Heart left ventricle (tissue), 16 donors: ENCODE data around the gene RPL3. TPM values are rescaled to one million over a fixed set of nuclear protein-coding genes. Genes with fewer than 3 reads are reported as not detected.

Source experiments
- ATAC-seq, 4 donors: fragments of 200-7000 bp; cut with Tn5 transposase; one replicate each; pipeline ENCODE4 v1.9.1; 2020 to 2022; ENCODE audit warnings: moderate library complexity in 4 of 4, mild to moderate bottlenecking in 3 of 4, moderate number of reproducible peaks in 1 of 4
- DNase-seq, 5 donors: peaks; one replicate each; pipeline ENCODE4 v3.0.0-alpha.2; 2020
- H3K27ac ChIP-seq, 12 donors: fragments of 200-600 bp; sonication (generic) in 4 of 12; one replicate each; pipeline versions ENCODE4 v1.5.0 to v1.8.0; 2016 to 2022; ENCODE audit warnings: mild to moderate bottlenecking in 2 of 12
- H3K27me3 ChIP-seq, 9 donors: fragments of 200-600 bp; sonication (generic) in 2 of 9; one replicate each; pipeline versions ENCODE4 v1.5.1 to v1.8.0; 2016 to 2022; ENCODE audit warnings: mild to moderate bottlenecking in 3 of 9
- H3K36me3 ChIP-seq, 9 donors: fragments of 200-600 bp; sonication (generic) in 2 of 9; one replicate each; pipeline versions ENCODE4 v1.5.0 to v1.8.0; 2018 to 2022; ENCODE audit warnings: mild to moderate bottlenecking in 2 of 9
- H3K4me1 ChIP-seq, 12 donors: fragments of 200-600 bp; sonication (generic) in 4 of 12; one replicate each; pipeline versions ENCODE4 v1.5.0 to v1.8.0; 2016 to 2022; ENCODE audit warnings: mild to moderate bottlenecking in 3 of 12
- H3K4me3 ChIP-seq, 12 donors: fragments of 200-600 bp; sonication (generic) in 4 of 12; one replicate each; pipeline versions ENCODE4 v1.5.0 to v1.8.0; 2017 to 2022; ENCODE audit warnings: mild to moderate bottlenecking in 9 of 12, moderate library complexity in 4 of 12
- H3K9me3 ChIP-seq, 12 donors: fragments of 200-600 bp; sonication (generic) in 4 of 12; one replicate each; pipeline versions ENCODE4 v1.5.0 to v1.8.0; 2016 to 2022; ENCODE audit warnings: mild to moderate bottlenecking in 1 of 12
- POLR2A ChIP-seq, 2 donors: fragments of 450-650 bp; IDR thresholded peaks; one replicate each; pipeline ENCODE4 v1.6.1; 2017; ENCODE audit warnings: antibody characterized with exemption in 2 of 2, mild to moderate bottlenecking in 2 of 2, moderate library complexity in 2 of 2
- WGBS, 4 donors: extraction: QIAGEN DNeasy Blood & Tissue Kit in 2 of 4; methylation state at CpG; one replicate each; pipeline versions ENCODE4 v1.1.5 to v1.1.7; 2013 to 2018; 5-methylcytosine and 5-hydroxymethylcytosine counted together
- intact Hi-C, 10 donors: fragments of 100-400 bp; cut with DNase I; formaldehyde crosslinking; loops; one replicate each; pipeline versions ENCODE4 v1.11.1 to v1.14.2; 2022
- polyA plus RNA-seq, 2 donors: library from polyadenylated mRNA; stranded (reverse); fragments of 200-250 nt; gene quantifications; one replicate each; pipeline ENCODE4 v1.2.3, GENCODE V29; 2013
- total RNA-seq, 9 donors: library from RNA; depleted of rRNA in 2 of 9; stranded (reverse); fragments of >200 nt in 2 of 9; fragmentation: NEBNext Ultra II Directional in 3 of 9; extraction: Animal tissue kit (Norgen Biotek cat#: 25700) in 3 of 9; gene quantifications; one replicate each; pipeline versions ENCODE4 v1.1.0 to v1.2.4, GENCODE V29; 2016 to 2023
- TF ChIP-seq, protein P1 (sequence below), 12 donors: fragments of 200-600 bp; sonication (generic) in 4 of 12; IDR thresholded peaks; one replicate each; pipeline versions ENCODE4 v1.5.0 to v1.8.0; 2018 to 2022; ENCODE audit warnings: antibody characterized with exemption in 12 of 12, mild to moderate bottlenecking in 5 of 12
- donor health status: ischemic (EF 13 %, LVEDD 7.1; RV severe dilation, severe dysfunction).
- donor health status: healthy with polysubstance abuse.
- donor health status: DM: no; HTN: yes; CAD: no.
- donor health status: DM: no; HTN: no; CAD: no.
- donor health status: ischemic (EF 25% LVEDD 6.9; RV normal size, moderate dysfunction).
- donor health status: ischemic (EF 25% LVEDD 5.7; RV mildly dilated, moderate dysfunction).
- donor health status: healthy.
- donor health status: DM: yes; HTN: yes; CAD: no.
- donor health status: ischemic (EF 35%, LVEDD 5.7; RV mildly dilated, moderate dysfunction).
- donor health status: nonischemic (EF 11% LVEDD 7.7; RV severe dilation, severe dysfunction).
- donor health status: DM: yes; HTN: yes; CAD: no.
- donor health status: PGD.
- donor health status: ischemic (EF 29% LVEDD 5.4; RV normal size, mild dysfunction).
- donor health status: nonischemic (EF 23%, LVEDD 6.1; RV moderate dilation, normal function).

RPL3 gene
- total and polyA plus RNA-seq, 11 donors, result 237 to 1,765 (median 336) TPM

DNA sequence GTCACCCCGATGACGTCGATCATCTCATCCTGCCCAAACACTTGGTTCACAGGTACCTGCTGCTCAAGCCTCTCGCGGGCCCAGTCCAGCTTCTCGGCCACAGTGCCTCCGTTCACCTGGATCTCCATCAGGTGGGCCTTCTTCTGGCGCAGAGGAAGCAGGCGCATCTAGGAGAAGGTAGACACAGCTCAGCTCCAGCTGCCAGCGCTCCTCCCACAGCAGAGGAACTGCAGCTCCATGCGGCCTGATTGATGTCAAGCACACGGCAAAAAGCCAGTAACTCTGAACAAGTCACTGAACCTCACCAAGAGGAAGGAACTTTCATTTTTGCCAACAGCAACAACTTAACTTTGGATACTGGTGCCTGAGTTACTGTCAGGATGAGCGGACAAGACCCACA lies 4.0 kb downstream of the RPL3 start:
- ATAC-seq (no peak), DNase-seq (peak in 1 of 5 donors; percentile 22)
- intact Hi-C loops, result loop anchor here in 9 of 10 donors (5.0 to 10.0 kb wide), 9 partner anchors 163 to 551 kb away; partner anchors contain the start of genes ATF4 (in 4 of the 9), CBX7 (in 4 of the 9) and CBX6 (in 3 of the 9)
- peak overlapping the region in 11 of 12 donors; percentile 8 to 100 (median 72) for H3K27ac ChIP-seq
- H3K27me3 ChIP-seq, result no peaks in the 10 kb centered on the region
- H3K4me3 ChIP-seq, result peak overlapping the region in 1 of 12 donors; percentile 88
- peaks cover 2 to 73% (median 70%) of the 10 kb centered on the region in 9 donors for H3K36me3 ChIP-seq
- no peaks in the 10 kb centered on the region for H3K9me3 ChIP-seq
- WGBS, 4 donors, result 78 to 86% (median 81%) methylated on average over 6 to 13 of the region's 13 CpGs
- TF ChIP-seq, protein P1, sequence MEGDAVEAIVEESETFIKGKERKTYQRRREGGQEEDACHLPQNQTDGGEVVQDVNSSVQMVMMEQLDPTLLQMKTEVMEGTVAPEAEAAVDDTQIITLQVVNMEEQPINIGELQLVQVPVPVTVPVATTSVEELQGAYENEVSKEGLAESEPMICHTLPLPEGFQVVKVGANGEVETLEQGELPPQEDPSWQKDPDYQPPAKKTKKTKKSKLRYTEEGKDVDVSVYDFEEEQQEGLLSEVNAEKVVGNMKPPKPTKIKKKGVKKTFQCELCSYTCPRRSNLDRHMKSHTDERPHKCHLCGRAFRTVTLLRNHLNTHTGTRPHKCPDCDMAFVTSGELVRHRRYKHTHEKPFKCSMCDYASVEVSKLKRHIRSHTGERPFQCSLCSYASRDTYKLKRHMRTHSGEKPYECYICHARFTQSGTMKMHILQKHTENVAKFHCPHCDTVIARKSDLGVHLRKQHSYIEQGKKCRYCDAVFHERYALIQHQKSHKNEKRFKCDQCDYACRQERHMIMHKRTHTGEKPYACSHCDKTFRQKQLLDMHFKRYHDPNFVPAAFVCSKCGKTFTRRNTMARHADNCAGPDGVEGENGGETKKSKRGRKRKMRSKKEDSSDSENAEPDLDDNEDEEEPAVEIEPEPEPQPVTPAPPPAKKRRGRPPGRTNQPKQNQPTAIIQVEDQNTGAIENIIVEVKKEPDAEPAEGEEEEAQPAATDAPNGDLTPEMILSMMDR (IDR thresholded peaks at IDR 0.05), result no peak
- no peak for TF ChIP-seq POLR2A (IDR thresholded peaks at IDR 0.05)
- peaks cover 24 to 72% (median 59%) of the 10 kb centered on the region in 12 donors for H3K4me1 ChIP-seq

GRCh38 chr22:39314251-39314971 lies 5.0 kb downstream of the RPL3 start:
- H3K9me3 ChIP-seq, result no peaks in the 10 kb centered on the region
- no peaks in the 10 kb centered on the region for H3K27me3 ChIP-seq
- TF ChIP-seq, protein P1 (IDR thresholded peaks at IDR 0.05), result peak in 4 of 12 donors; percentile 7 to 28 (median 14)
- no peak for TF ChIP-seq POLR2A (IDR thresholded peaks at IDR 0.05)
- ATAC-seq (peak in 2 of 4 donors; percentile 10 to 12), DNase-seq (peak in 3 of 5 donors; percentile 19 to 53 (median 52))
- intact Hi-C loops, result loop anchor here in 9 of 10 donors (5.0 to 10.0 kb wide), 7 partner anchors 72 to 550 kb away; partner anchors contain the start of genes PDGFB (in 3 of the 9), ATF4 (in 2 of the 9) and CBX6 (in 2 of the 9)
- H3K4me3 ChIP-seq, result no peak overlapping the region
- H3K27ac ChIP-seq, result peak overlapping the region in 10 of 12 donors; percentile 15 to 96 (median 51)
- peaks cover 24 to 77% (median 60%) of the 10 kb centered on the region in 12 donors for H3K4me1 ChIP-seq
- H3K36me3 ChIP-seq, result peaks cover 2 to 73% (median 70%) of the 10 kb centered on the region in 9 donors
- WGBS, 4 donors, result 58 to 81% (median 78%) methylated on average over 5 to 14 of the region's 14 CpGs

GRCh38 chr22:39313258-39314001 lies 6.0 kb downstream of the RPL3 start:
- H3K27ac ChIP-seq, result peak overlapping the region in 11 of 12 donors; percentile 0 to 96 (median 44)
- intact Hi-C loops, result loop anchor here in 9 of 10 donors (2.0 to 10.0 kb wide), 8 partner anchors 71 to 549 kb away; partner anchors contain the start of genes PDGFB (in 3 of the 9), ATF4 (in 2 of the 9) and CBX6 (in 2 of the 9)
- H3K36me3 ChIP-seq, result peaks cover 2 to 73% (median 70%) of the 10 kb centered on the region in 9 donors
- WGBS, 4 donors, result 59 to 71% (median 66%) methylated on average over 12 to 20 of the region's 20 CpGs
- DNase-seq (peak in 2 of 5 donors; percentile 22 to 51), ATAC-seq (no peak)
- peaks cover 24 to 82% (median 64%) of the 10 kb centered on the region in 12 donors for H3K4me1 ChIP-seq
- no peak for TF ChIP-seq POLR2A (IDR thresholded peaks at IDR 0.05)
- TF ChIP-seq, protein P1 (IDR thresholded peaks at IDR 0.05), result no peak
- H3K9me3 ChIP-seq, result no peaks in the 10 kb centered on the region
- no peaks in the 10 kb centered on the region for H3K27me3 ChIP-seq
- H3K4me3 ChIP-seq, result no peak overlapping the region
